Activated CD4-positive, alpha-beta T cell treated with anti-CD3 and anti-CD28 coated beads for 24 hours (primary cell): ENCODE data around the gene FMN2.
"Not testable (repeated sequence)": the region's sequence is repeated elsewhere in the genome, so short reads cannot be mapped to it uniquely, and the experiment has no call there.

Experiments used
- DNase-seq, 2 donors: peaks; one replicate each; pipeline ENCODE4 v3.0.0-alpha.2; 2020; ENCODE audit warnings: low read depth in 2 of 2

Gene FMN2

GRCh38 chr1:240362826-240363225, 271.1 kb downstream of the FMN2 start:
- DNase-seq = no peak

DNA sequence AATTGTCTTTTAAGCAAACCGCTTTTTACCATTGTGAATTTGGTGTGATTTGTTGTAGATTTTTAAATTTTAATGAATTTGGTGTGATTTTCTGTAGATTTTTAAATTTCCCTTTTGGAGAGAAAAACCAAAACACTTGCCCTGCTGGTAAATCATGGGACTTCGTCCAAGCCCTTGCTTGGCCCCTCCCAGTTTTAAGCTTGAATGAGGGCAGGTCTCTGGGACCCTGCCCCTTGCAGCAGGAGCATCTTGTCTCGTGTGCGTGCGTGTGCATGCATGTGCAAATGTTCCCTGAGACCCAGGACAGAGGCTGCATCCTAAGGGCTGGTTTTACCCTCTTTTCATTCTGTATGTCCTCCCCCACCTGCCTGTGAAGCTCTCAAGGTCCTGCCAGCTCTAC, 271.6 kb downstream of the FMN2 start:
- DNase-seq = no peak

- no peak for DNase-seq
Observed at GRCh38 chr1:240363914-240364313, 272.2 kb downstream of the FMN2 start.

- DNase-seq = no peak
Observed at GRCh38 chr1:240366636-240367035, 275.0 kb downstream of the FMN2 start.

DNA sequence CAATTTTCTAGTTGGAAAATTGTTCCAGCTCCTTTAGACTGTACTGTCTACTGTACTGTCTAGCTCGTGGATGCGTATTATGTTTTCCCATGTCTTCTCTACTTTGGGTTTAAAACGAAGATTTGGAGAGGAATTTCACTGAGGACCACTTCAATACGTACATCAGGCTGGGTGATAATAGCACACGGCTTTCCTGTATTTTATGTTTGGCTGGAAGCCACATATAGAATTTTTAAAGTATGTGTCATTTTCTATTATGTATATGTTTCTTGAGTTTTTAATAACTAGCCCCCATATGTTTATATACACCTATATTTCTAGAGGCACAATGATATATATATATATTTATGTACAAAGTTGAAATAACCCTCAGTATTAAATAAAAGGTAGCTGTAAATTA, 293.9 kb downstream of the FMN2 start:
- no peak for DNase-seq

DNA sequence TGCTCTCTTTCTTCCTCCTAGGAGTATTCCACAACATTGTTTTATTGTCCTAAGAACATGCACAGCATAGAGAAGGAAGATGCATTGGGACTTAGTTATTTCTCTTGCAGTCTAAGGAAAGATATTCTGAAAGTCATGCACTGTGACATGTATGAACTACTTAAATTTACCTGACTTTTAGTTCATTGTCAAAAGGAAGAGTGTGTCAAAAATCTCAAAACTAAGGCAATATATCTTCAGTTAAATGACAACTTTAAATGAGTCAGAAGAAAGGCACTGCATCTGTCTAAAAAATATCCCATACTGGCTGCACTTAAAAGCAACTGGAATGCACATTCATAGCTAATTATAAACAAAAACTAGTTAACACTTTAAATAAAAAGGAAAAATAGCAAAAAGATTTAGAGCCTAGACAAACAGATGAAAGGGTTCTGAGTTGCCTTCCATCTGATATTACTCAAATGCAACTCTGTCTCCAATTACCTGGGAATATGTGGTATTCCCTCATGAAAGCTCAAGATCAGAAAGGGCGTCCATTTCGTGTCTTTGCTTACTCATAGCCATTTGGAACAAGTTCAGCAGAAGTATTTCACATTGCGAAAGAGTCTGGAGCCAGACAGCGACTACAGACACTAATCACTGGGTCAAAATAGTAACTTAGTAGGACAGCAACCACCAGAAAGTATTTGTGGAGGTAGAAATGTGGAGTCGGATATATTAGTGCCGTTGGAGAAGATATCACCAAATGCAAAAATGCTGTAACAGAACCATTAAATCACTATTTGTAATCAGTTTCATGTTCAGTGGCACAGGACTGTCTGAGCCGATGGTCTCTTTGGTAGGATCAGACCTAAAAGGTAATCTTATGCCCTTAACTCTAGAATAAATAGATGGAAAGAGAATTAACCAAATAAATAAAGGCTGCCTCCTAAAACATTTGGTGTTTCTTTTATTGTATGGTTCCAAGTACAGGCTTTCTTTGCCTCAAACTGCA, 294.6 kb downstream of the FMN2 start:
- DNase-seq = no peak

DNA sequence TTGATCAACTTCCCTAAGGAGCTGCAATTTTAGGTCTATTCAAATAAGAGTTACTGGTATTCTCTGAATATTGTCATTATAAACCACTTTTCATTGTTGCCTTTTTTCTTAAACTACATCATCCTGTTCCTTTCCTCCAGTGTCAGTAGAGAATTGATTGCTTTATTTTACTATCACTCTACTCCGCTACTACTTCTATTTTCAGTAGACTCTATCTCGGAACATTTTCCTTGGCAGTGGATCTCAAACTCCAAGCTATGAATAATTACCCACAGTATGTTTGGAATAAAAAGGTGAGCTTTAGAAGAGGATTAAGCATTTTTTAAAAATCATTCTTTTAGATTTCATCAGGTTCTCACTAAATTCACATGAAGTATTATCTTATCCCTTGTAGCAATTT, 295.4 kb downstream of the FMN2 start:
- DNase-seq = no peak

DNA sequence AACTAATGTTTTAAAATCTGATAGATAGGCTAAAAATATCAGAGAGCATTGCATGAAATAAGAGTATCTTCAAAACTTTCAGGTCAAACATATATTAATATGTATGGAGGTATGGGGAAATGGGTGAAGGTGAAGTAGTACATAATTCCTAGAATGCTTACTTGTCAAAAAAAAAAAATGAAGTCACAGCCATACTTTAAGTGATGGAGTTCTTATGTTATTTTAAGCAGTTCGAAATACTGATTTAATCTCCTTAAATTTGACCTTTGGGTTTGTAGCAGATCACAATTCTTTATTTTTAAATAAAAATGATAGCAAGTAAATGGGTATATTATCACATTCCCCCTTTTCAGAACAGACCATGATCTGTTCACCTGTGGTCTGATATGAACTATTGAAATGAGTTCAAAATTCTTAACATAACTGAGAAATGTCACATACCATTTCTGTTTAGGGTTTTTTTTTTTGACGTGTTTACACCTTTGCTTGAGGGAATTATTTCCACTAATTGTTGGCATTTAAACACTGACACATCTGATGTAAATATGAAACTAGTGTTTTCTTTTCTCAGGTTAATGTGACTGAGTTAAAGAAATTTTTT, 300.1 kb downstream of the FMN2 start:
- no peak for DNase-seq

- no peak for DNase-seq
Observed at GRCh38 chr1:240394353-240394752, 302.7 kb downstream of the FMN2 start.

GRCh38 chr1:240395336-240395735, 303.7 kb downstream of the FMN2 start:
- DNase-seq = no peak

GRCh38 chr1:240399381-240399780, 307.7 kb downstream of the FMN2 start:
- DNase-seq = no peak

- no peak for DNase-seq
Observed at GRCh38 chr1:240401731-240402130, 310.0 kb downstream of the FMN2 start.

DNA sequence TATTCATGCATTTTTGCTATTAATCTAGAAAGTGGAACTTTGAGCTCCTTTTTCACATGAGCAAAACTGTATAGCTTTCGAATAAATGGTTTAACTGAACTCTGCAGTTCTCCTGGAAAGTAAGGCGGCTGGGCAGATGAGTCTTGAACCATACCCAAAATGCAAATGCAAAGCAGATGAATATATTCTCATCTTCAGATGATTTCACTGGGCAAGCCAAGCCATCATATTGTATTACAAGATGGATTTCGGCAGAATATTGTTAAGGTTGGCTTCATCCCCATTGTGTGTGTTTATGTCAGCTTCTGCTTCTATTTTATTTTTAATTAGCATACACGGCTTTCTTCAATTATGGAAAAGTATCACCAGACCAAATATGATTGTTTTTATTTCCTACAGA, 310.6 kb downstream of the FMN2 start:
- DNase-seq = no peak

- no peak for DNase-seq
Observed at GRCh38 chr1:240404286-240404685, 312.6 kb downstream of the FMN2 start.

DNA sequence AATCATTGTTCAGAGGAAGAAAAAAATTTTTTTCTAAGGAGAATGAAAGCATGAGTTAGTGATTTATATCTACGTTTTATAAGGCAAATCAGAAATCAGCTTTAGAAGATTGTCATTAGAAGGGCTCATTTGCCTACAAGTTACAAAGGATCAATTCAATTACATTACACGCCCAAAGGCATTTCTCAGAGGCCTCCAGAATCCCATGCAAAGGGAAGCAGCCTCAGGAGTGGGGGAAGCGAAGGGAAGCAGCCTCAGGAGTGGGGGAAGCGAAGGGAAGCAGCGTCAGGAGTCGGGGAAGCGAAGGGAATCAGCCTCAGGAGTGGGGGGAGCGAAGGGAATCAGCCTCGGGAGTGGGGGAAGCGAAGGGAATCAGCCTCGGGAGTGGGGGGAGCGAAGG, 314.1 kb downstream of the FMN2 start:
- no peak for DNase-seq

- DNase-seq = no peak
Observed at GRCh38 chr1:240407407-240407806, 315.7 kb downstream of the FMN2 start.

DNA sequence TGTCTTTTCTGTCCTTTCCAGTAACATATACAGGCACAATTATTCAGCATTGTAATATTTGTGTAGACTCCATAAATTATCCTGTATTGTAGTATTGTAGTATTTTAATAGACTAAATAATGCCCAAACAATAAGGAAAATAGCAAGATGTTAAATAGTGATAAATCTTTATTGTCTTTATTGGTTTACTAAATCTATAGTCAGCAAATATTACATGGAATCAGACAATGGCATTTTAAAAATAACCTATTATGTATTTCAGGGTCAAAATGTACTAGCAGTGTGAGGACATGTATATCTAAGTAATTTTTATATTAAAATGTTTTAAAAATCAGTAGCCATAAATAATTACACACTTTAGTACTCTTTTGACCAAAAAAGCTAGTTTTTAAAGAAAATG, 317.9 kb downstream of the FMN2 start:
- no peak for DNase-seq

GRCh38 chr1:240413732-240414131, 322.0 kb downstream of the FMN2 start:
- no peak for DNase-seq

DNA sequence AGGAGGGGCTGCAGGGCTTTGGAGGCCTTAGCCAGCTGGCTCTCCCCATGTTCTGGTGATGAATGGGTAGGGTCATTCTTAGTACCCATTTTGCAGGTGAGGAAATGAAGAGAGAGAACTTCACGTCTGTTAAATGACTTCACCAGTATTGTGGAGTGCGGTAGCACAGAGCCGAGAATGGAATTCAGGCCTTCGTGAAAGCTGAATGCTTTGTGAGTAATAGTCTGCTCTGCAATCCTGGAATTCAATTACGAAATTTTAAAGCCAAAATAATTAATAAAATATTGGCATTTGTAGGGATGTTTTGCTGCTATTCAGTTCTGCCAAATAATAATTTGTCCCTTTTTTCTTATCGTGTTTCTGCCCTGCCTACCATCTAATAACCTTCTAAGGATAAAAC, 322.6 kb downstream of the FMN2 start:
- no peak for DNase-seq

DNA sequence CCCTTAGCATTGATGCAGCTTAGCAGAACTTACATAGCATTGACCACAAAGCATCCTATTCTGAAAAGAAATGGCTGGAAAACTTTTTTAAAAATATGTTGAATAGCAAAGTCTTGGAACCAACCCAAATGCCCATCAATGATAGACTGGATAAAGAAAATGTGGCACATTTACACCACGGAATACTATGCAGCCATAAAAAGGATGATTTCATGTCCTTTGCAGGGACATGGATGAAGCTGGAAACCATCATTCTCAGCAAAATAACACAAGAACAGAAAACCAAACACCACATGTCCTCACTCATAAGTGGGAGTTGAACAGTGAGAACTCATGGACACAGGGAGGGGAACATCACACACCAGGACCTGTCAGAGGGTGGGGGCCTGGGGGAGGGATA, 323.3 kb downstream of the FMN2 start:
- DNase-seq = not testable (repeated sequence)

DNA sequence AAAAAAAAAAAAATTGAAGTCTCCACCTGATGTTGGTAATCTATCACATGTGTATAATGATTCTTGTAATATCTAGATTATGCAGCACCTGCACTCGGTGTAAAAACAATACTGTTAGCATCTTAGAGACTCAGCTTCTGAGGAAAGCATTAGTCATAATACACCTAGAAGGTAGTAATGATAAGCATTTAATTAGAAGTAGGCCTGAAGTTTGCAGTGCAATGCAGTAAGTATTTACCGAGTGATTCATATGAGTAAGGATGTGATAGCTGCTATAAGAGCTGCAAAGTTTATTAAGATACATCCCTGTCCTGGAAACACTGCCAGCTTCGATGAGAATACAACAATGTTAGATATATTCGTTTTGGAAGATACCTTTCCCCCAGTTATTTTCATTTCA, 323.8 kb downstream of the FMN2 start:
- no peak for DNase-seq

GRCh38 chr1:240417317-240417716, 325.6 kb downstream of the FMN2 start:
- DNase-seq = no peak

- DNase-seq = no peak
Observed at GRCh38 chr1:240420766-240421165, 329.1 kb downstream of the FMN2 start.
